Measurements from ENCODE around the gene TSPAN9.

- TF ChIP-seq CTCF (IDR thresholded peaks at IDR 0.05; ENCODE audit: insufficient read depth, low read depth, low read length): no peak
- TF ChIP-seq EZH2 (IDR thresholded peaks at IDR 0.05; ENCODE audit: insufficient read depth, low read length): no peak
Measured at GRCh38 chr12:3262470-3262869, 185.3 kb downstream of the TSPAN9 start.
